HK-2 (cell line): Measurements from ENCODE around the gene TGFB1I1.
A peak's percentile ranks its signal among the peaks of the same experiment; 100 is the strongest.

ENCODE experiments used
- DNase-seq: peaks from one replicate; pipeline ENCODE4 v3.0.0-alpha.2; 2018; ENCODE audit not compliant: unreplicated experiment

TGFB1I1 gene

GRCh38 chr16:31452631-31453106, 19.3 kb upstream of the TGFB1I1 start:
- DNase-seq, result peak; percentile 37

DNA sequence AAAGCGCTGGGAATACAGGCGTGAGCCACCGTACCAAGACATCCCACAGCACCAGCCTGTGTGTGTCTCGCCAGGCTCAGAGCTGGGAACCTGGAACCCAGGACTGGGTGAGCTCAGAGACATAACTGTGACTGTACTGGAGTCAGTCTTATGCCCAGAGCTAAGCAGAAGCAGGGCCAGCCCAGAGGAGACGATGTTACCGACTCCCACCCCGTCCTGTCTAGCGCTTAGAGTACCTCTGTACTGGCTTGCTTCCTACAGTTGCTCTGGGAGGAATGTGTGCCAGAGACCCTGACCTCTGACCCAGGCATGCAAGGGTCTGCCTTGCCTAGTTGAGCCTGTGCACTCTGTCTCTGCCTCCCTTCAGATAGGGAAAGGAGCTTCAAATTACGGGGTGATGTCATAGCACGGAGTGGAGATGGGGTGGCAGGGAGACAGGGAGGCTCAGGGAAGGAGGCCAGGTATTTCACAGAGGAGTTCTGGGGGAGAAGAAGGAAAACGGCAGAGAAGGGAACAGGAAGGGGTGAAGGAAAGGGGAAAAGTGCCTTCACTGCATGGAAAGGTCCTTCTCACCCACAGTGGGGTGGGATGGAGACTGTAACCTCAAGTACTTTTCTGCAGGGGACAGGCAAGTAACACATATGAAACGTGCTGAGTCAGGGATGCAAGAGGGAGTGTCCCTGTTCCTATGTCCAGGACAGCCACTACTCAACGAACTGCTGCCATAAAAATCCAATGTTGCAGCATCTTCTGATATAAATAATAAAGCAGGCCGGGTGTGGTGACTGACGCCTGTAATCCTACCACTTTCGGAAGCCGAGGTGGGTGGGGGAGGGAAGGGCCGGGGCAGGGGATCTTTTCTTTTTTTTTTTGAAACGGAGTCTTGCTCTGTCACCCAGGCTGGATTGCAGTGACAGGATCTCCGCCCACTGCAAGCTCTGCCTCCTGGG, 18.4 kb upstream of the TGFB1I1 start:
- DNase-seq, result no peak

GRCh38 chr16:31455601-31456314, 16.2 kb upstream of the TGFB1I1 start:
- DNase-seq, result no peak

GRCh38 chr16:31456988-31457360, 15.0 kb upstream of the TGFB1I1 start:
- no peak for DNase-seq

DNA sequence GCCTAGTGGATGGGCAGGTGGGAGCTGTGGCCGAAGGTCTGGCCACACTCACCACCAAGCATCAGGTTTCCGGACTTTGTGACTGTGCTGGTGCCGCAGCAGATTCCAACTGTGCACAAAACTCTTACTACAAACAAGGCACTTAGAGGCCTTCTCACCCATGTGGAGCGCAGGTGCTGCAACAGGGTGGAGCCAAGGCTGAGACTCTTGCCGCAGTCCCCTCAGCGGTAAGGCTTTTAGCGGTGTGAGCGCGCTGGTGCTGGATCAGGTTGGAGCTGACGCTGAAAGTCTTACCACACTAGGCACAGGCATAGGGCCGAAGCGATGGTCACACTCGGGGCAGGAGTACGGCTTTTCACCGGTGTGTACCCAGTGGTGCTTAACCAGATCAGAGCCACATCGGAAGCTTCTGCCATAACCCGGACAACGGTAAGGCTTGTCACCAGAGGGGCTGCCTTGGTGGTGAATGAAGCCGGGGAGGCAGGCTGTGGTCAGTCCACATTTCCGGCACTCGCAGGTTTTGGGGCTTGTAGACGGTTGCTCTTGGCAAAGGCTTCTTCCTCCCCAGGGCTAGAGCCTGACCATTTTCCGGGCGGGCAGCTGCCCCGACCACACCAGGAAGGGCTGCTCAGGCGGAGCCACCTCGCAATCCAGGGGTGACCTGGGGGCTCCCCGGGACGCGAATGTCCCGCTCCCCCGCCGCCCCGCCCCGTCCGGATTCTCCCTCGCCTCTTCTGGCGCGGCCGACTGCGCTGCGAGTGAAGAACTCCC, 13.7 kb upstream of the TGFB1I1 start:
- peak; percentile 75 for DNase-seq

GRCh38 chr16:31458844-31459686, 12.9 kb upstream of the TGFB1I1 start, which contains the start of gene ARMC5:
Gene ARMC5, plus strand, starts transcription at chr16:31459501. Its CDS starts 24 bp downstream, at chr16:31459525.
- DNase-seq, result peak; percentile 99

GRCh38 chr16:31459687-31460581, 12.0 kb upstream of the TGFB1I1 start:
- DNase-seq, result peak; percentile 100

- DNase-seq, result no peak
These were observed 11.4 kb upstream of the TGFB1I1 start for GRCh38 chr16:31460582-31461002.

GRCh38 chr16:31461201-31461920, 10.6 kb upstream of the TGFB1I1 start:
- no peak for DNase-seq

GRCh38 chr16:31461921-31462804, 9.8 kb upstream of the TGFB1I1 start:
- no peak for DNase-seq

- DNase-seq, result no peak
These were observed 7.6 kb upstream of the TGFB1I1 start for GRCh38 chr16:31464348-31464769.

DNA sequence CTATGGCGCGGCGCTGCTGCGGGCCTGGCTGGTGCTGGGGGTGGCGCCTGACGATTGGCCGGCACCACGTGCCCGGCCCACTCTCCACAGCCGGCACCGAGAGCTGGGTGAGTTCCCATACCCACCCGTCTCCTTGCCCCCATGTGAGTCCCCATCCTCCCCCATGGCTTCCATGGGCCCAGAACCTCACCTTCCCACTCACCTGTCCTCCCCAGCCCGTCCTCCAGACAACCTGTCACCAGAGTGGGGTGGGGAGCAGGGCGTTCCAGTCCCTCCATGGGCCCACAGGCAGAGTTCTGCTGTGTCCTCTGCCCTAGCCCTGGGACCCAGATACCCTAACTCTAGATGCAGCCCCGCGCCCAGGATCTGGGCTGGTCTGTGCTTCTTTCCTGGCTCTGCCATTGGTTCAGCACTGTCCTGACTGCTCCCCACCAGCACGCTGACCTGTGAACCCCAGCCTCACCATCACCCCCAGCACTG, 7.1 kb upstream of the TGFB1I1 start:
- DNase-seq, result no peak

DNA sequence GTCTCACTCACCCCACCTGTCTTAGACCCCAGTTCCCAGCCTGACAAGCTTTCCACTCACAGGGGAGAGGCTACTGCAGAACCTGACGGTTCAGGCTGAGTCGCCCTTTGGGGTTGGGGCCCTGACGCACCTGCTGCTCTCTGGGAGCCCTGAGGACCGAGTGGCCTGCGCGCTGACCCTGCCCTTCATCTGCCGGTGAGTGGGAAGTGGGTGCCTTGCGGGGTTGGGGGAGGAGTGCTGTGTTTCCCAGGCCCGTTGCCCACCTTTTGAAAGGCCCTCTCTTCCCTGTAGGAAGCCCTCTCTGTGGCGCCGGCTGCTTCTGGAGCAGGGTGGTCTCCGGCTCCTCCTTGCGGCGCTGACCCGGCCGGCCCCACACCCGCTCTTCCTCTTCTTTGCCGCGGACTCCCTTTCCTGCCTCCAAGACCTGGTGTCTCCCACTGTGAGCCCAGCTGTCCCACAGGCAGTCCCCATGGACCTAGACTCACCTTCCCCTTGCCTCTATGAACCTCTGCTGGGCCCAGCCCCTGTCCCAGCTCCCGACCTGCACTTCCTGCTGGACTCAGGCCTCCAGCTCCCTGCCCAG, 6.1 kb upstream of the TGFB1I1 start:
- no peak for DNase-seq

DNA sequence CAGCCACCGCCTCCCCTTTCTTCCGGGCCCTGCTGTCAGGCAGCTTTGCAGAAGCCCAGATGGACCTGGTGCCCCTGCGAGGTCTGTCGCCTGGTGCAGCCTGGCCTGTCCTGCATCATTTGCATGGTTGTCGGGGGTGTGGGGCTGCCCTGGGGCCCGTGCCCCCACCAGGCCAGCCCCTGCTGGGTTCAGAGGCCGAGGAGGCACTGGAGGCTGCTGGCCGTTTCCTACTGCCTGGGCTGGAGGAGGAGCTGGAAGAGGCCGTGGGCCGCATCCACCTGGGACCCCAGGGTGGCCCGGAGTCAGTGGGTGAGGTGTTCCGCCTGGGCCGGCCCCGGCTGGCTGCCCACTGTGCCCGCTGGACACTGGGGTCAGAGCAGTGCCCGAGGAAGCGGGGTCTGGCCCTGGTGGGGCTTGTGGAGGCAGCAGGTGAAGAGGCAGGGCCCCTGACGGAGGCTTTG, 5.5 kb upstream of the TGFB1I1 start:
- DNase-seq, result no peak

GRCh38 chr16:31467151-31467773, 4.7 kb upstream of the TGFB1I1 start:
- DNase-seq, result no peak

GRCh38 chr16:31467858-31468257, 4.1 kb upstream of the TGFB1I1 start:
- DNase-seq, result no peak

DNA sequence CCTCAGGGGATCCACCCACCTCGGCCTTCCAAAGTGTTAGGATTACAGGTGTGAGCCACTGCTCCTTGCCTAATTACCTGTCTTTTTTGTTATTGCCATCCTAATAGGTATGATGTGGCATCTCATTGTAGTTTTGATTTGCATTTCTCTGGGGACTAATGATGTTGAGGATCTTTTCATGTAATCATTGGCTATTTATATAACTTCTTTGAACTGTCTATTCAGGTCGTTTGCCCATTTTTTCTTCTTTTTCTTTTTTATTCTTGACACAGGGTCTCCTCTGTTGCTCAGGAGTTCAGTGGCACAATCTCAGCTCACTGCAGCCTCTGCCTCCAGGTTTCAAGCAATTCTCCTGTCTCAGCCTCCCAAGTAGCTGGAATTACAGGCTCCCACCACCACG, 1.3 kb upstream of the TGFB1I1 start:
- no peak for DNase-seq
